H1 (cell line): ENCODE measurements around the gene ARHGAP24. TPM values are rescaled to one million over a fixed set of nuclear protein-coding genes. Genes with fewer than 3 reads are reported as not detected.
"Not testable (repeated sequence)": the region's sequence is repeated elsewhere in the genome, so short reads cannot be mapped to it uniquely, and the experiment has no call there.

Source experiments
- CTCF ChIA-PET: fragments of 300-600 bp; sonication (Branson Sonifier 250); formaldehyde crosslinking; loops from one replicate; lab custom pipeline; 2021; ENCODE audit not compliant: partially characterized antibody; lab: Charles Lee
- POLR2A ChIA-PET: fragments of 300-600 bp; sonication (Branson Sonifier 250); formaldehyde crosslinking; loops from one replicate; lab custom pipeline; 2021; ENCODE audit warnings: inconsistent platforms; ENCODE audit not compliant: partially characterized antibody; lab: Charles Lee
- DNase-seq, 2 experiments: peaks; one replicate each; pipeline versions ENCODE4 v3.0.0 to v3.0.0-alpha.2; 2010 to 2022; ENCODE audit warnings: low spot score in 2 of 2, low read depth in 1 of 2, mixed read lengths in 1 of 2
- FAIRE-seq: peaks from 2 replicates; lab custom pipeline; 2011; peaks lifted over from hg19 to GRCh38; lab: Jason Lieb, UNC
- H2AFZ ChIP-seq: 2 replicates; pipeline ENCODE4 v1.8.1; 2012; ENCODE audit warnings: low read length, inconsistent platforms
- H2AK5ac ChIP-seq: 2 replicates; pipeline ENCODE4 v1.6.1; 2013; ENCODE audit warnings: low read depth, low read length
- H2BK120ac ChIP-seq: replicated peaks from 2 replicates; pipeline ENCODE3; 2013; ENCODE audit warnings: low read depth, low read length, inconsistent platforms
- H2BK12ac ChIP-seq: 2 replicates; pipeline ENCODE4 v1.6.1; 2013; ENCODE audit warnings: low read depth, low read length
- H2BK15ac ChIP-seq: 2 replicates; pipeline ENCODE4 v1.6.1; 2013; ENCODE audit warnings: low read length
- H2BK20ac ChIP-seq: 2 replicates; pipeline ENCODE4 v1.6.1; 2013; ENCODE audit warnings: low read length
- H2BK5ac ChIP-seq: 2 replicates; pipeline ENCODE4 v1.6.1; 2013; ENCODE audit warnings: low read depth, low read length
- H3K14ac ChIP-seq: 2 replicates; pipeline ENCODE4 v1.6.1; 2013; ENCODE audit warnings: inconsistent platforms; ENCODE audit not compliant: insufficient read length
- H3K18ac ChIP-seq: 2 replicates; pipeline ENCODE4 v1.6.1; 2013; ENCODE audit warnings: low read length; ENCODE audit errors: extremely low read depth
- H3K23ac ChIP-seq: 2 replicates; pipeline ENCODE4 v1.6.1; 2013; ENCODE audit warnings: inconsistent platforms; ENCODE audit not compliant: insufficient read length
- H3K23me2 ChIP-seq: 2 replicates; pipeline ENCODE4 v1.6.1; 2013; ENCODE audit warnings: low read depth, low read length
- H3K27ac ChIP-seq: 2 replicates; pipeline ENCODE4 v1.6.1; 2011; ENCODE audit warnings: low read depth, low read length, inconsistent platforms
- H3K27me3 ChIP-seq, 4 experiments: replicated peaks in 1 of 4; 1 replicate in 1 of 4; 2 replicates in 3 of 4; pipeline versions ENCODE4 v1.6.1 to v1.8.1; 2011 to 2013; ENCODE audit warnings: low read length in 3 of 4, mild to moderate bottlenecking in 3 of 4, inconsistent platforms in 2 of 4, mixed read lengths in 2 of 4, moderate library complexity in 1 of 4; ENCODE audit not compliant: control insufficient read depth in 3 of 4, insufficient read depth in 3 of 4; ENCODE audit errors: extremely low read depth in 1 of 4
- H3K36me3 ChIP-seq, 4 experiments: 2 replicates each; pipeline versions ENCODE4 v1.6.1 to v1.8.1; 2011 to 2013; ENCODE audit warnings: mild to moderate bottlenecking in 4 of 4, low read length in 3 of 4, moderate library complexity in 2 of 4, control low read depth in 1 of 4, inconsistent platforms in 1 of 4; ENCODE audit not compliant: insufficient read depth in 4 of 4, control insufficient read depth in 2 of 4
- H3K4ac ChIP-seq: replicated peaks from 2 replicates; pipeline ENCODE3; 2013; ENCODE audit warnings: low read length, low read depth, mixed read lengths, inconsistent platforms; ENCODE audit not compliant: insufficient read length
- H3K4me1 ChIP-seq, 4 experiments: replicated peaks in 1 of 4; 1 replicate in 1 of 4; 2 replicates in 3 of 4; pipeline versions ENCODE4 v1.6.1 to v1.8.1; 2011 to 2013; ENCODE audit warnings: low read length in 3 of 4, inconsistent platforms in 2 of 4, mixed read lengths in 1 of 4; ENCODE audit not compliant: insufficient read depth in 4 of 4, control insufficient read depth in 3 of 4
- H3K4me2 ChIP-seq, 2 experiments: 2 replicates each; pipeline versions ENCODE4 v1.6.1 to v1.8.1; 2011 to 2013; ENCODE audit warnings: low read depth in 2 of 2, low read length in 2 of 2, control low read depth in 1 of 2, inconsistent platforms in 1 of 2, mild to moderate bottlenecking in 1 of 2; ENCODE audit not compliant: insufficient read depth in 1 of 2
- H3K4me3 ChIP-seq, 4 experiments: fragments of 200-600, 300-600 bp in 1 of 4; sonication (generic), shearing (Covaris generic), sonication (Bioruptor Twin) in 1 of 4; 2 replicates each; pipeline versions ENCODE4 v1.5.1 to v1.8.1; 2011 to 2016; ENCODE audit warnings: low read length in 4 of 4, low read depth in 3 of 4, control low read depth in 2 of 4, inconsistent platforms in 2 of 4, mild to moderate bottlenecking in 2 of 4, mixed read lengths in 1 of 4, moderate library complexity in 1 of 4; ENCODE audit not compliant: insufficient read depth in 2 of 4; ENCODE audit errors: extremely low read depth in 1 of 4
- H3K56ac ChIP-seq: replicated peaks from 2 replicates; pipeline ENCODE3; 2013; ENCODE audit warnings: low read depth, mild to moderate bottlenecking, mixed read lengths, low read length, inconsistent platforms; ENCODE audit not compliant: insufficient read length
- H3K79me1 ChIP-seq: 2 replicates; pipeline ENCODE4 v1.6.1; 2013; ENCODE audit warnings: low read depth, low read length, control low read depth
- H3K79me2 ChIP-seq, 2 experiments: 2 replicates each; pipeline versions ENCODE4 v1.6.1 to v1.8.1; 2012 to 2013; ENCODE audit warnings: low read length in 2 of 2, mild to moderate bottlenecking in 2 of 2, inconsistent platforms in 1 of 2; ENCODE audit not compliant: insufficient read depth in 2 of 2, control insufficient read depth in 1 of 2
- H3K9ac ChIP-seq, 4 experiments: replicated peaks in 1 of 4; 1 replicate in 1 of 4; 2 replicates in 3 of 4; pipeline versions ENCODE4 v1.6.1 to v1.8.1; 2011 to 2013; ENCODE audit warnings: low read depth in 3 of 4, low read length in 3 of 4, control low read depth in 2 of 4, mild to moderate bottlenecking in 2 of 4, moderate library complexity in 2 of 4, inconsistent platforms in 1 of 4; ENCODE audit errors: extremely low read depth in 1 of 4
- H3K9me3 ChIP-seq, 2 experiments: 2 replicates each; pipeline versions ENCODE4 v1.6.1 to v1.8.1; 2012 to 2013; ENCODE audit warnings: mild to moderate bottlenecking in 2 of 2, moderate library complexity in 2 of 2, control low read depth in 1 of 2, inconsistent platforms in 1 of 2, low read depth in 1 of 2, low read length in 1 of 2, mixed read lengths in 1 of 2; ENCODE audit not compliant: insufficient read depth in 2 of 2
- H4K20me1 ChIP-seq, 2 experiments: replicated peaks in 1 of 2; 2 replicates each; pipeline versions ENCODE3 to v1.8.1; 2011 to 2013; ENCODE audit warnings: inconsistent platforms in 2 of 2, low read length in 2 of 2, mild to moderate bottlenecking in 1 of 2; ENCODE audit not compliant: insufficient read depth in 2 of 2, control insufficient read depth in 1 of 2
- H4K5ac ChIP-seq: 2 replicates; pipeline ENCODE4 v1.6.1; 2013; ENCODE audit warnings: low read length, low read depth, mixed read lengths, inconsistent platforms; ENCODE audit not compliant: insufficient read length
- H4K8ac ChIP-seq: 2 replicates; pipeline ENCODE4 v1.8.0; 2013; ENCODE audit warnings: mild to moderate bottlenecking, moderate library complexity, low read length, inconsistent platforms; ENCODE audit not compliant: insufficient read depth; ENCODE audit errors: extremely low read depth
- H4K91ac ChIP-seq: replicated peaks from 2 replicates; pipeline ENCODE3; 2013; ENCODE audit warnings: low read length, mixed read lengths, inconsistent platforms; ENCODE audit not compliant: insufficient read length
- ASH2L ChIP-seq: fragments of 200-600, 300-600 bp; sonication (generic); IDR thresholded peaks from one replicate; pipeline ENCODE4 v1.7.1; 2017; ENCODE audit warnings: low read length
- GTF2F1 ChIP-seq: IDR thresholded peaks from 2 replicates; pipeline ENCODE4 v1.6.1; 2012; ENCODE audit warnings: low read depth, low read length, improper control_type of control experiment, borderline replicate concordance
- JUND ChIP-seq: IDR thresholded peaks from 2 replicates; pipeline ENCODE4 v1.6.1; 2011; ENCODE audit warnings: mild to moderate bottlenecking, improper control_type of control experiment, low read length
- SIN3A ChIP-seq, 2 experiments: IDR thresholded peaks in 1 of 2; conservative IDR thresholded peaks in 1 of 2; 2 replicates each; pipeline ENCODE4 v1.6.1; 2011 to 2012; ENCODE audit warnings: low read length in 2 of 2, improper control_type of control experiment in 1 of 2, low read depth in 1 of 2, mild to moderate bottlenecking in 1 of 2
- WGBS, 2 experiments: shearing (Covaris generic) in 1 of 2; methylation state at CpG; one replicate each; pipeline versions ENCODE4 v1.1.6 to v1.1.7; 2013 to 2015; ENCODE audit warnings: low lambda C conversion rate in 2 of 2, mixed read lengths in 2 of 2, inconsistent platforms in 1 of 2, low coverage in 1 of 2, missing lambda C conversion rate in 1 of 2; ENCODE audit not compliant: insufficient replicate concordance in 2 of 2, insufficient coverage in 1 of 2, insufficient read length in 1 of 2; ENCODE audit errors: extremely low coverage in 1 of 2, missing lambda C conversion rate in 1 of 2; 5-methylcytosine and 5-hydroxymethylcytosine counted together
- polyA plus RNA-seq, 7 experiments: library from polyadenylated mRNA; depleted of rRNA in 3 of 7; stranded (reverse) in 5 of 7; unstranded in 2 of 7; fragments of >200 nt in 5 of 7; fragments of 200-250 nt in 2 of 7; gene quantifications; 1 replicate in 5 of 7; 2 replicates in 1 of 7; 4 replicates in 1 of 7; pipeline versions ENCODE4 v1.2.1 to v1.2.3, GENCODE V29; 2011 to 2013; ENCODE audit warnings: missing spikeins in 2 of 7, mixed read lengths in 2 of 7
- total RNA-seq: library from RNA; stranded (reverse); fragmentation: NEBNext Ultra II Directional; extraction: Animal tissue kit (Norgen Biotek cat#: 25700); gene quantifications from 2 replicates; pipeline ENCODE4 v1.2.1, GENCODE V29; 2021

Gene ARHGAP24
- total and polyA plus RNA-seq, 2 of the 8 experiments (the other 6 are each of a cell fraction or from before 2014, with no cell fraction given), result 0.08 to 0.50 TPM

DNA sequence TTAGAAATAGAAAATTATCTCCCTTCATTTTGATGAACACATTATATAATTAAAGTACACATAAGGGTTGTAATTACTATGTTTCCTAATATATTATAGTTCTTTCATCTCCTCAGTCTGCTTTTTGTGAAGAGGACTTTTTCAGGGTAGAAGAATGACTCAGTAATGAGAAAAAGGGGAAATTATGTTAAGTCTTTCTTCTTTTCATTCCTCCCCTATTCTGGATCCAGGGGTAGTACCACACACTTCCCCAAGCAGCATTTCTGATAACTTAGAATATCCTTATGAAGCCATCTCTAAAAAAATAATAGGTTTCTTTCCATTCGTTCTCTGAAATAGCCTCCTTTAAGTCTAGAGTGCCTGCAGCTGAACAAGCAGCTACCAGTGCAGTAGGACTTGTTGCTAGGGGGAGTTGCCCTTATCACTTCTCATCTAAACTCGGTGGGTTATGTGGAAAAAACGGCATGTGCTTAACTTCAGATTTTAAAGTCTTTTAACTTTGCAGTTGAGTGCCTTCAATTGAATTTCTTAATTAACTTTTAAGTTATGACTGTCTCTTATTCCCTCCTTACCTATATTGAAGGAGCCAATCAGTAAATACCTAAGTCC, 184.8 kb downstream of the ARHGAP24 start (continued):
- no peak for TF ChIP-seq SIN3A (conservative IDR thresholded peaks at IDR 0.05 in 1 of 2, IDR thresholded peaks at IDR 0.05 in 1 of 2; ENCODE audit: low read depth in 1 of 2, low read length in 2 of 2)
- no peak for TF ChIP-seq GTF2F1
- TF ChIP-seq JUND, result no peak
- TF ChIP-seq ASH2L, result no peak

DNA sequence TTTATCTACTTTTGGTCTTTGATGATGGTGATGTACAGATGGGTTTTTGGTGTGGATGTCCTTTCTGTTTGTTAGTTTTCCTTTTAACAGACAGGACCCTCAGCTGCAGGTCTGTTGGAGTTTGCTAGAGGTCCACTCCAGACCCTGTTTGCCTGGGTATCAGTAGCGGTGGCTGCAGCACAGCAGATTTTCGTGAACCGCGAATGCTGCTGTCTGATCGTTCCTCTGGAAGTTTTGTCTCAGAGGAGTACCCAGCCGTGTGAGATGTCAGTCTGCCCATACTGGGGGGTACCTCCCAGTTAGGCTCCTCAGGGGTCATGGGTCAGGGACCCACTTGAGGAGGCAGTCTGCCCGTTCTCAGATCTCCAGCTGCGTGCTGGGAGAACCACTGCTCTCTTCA, 191.7 kb downstream of the ARHGAP24 start:
- H4K5ac ChIP-seq, H3K4me3 ChIP-seq, H3K27ac ChIP-seq, H3K9ac ChIP-seq, H3K79me1 ChIP-seq, H3K4me2 ChIP-seq, H3K79me2 ChIP-seq, H3K56ac ChIP-seq, H2BK5ac ChIP-seq, H3K23me2 ChIP-seq, H3K36me3 ChIP-seq, H2BK120ac ChIP-seq, H3K23ac ChIP-seq, H4K8ac ChIP-seq, H3K14ac ChIP-seq, H4K91ac ChIP-seq, H2BK15ac ChIP-seq, H4K20me1 ChIP-seq, H2AFZ ChIP-seq, H2AK5ac ChIP-seq, H3K4me1 ChIP-seq, H2BK20ac ChIP-seq, H2BK12ac ChIP-seq, POLR2A ChIA-PET, H3K27me3 ChIP-seq, H3K4ac ChIP-seq, H3K18ac ChIP-seq, FAIRE-seq, DNase-seq, CTCF ChIA-PET: not testable (repeated sequence)
- peaks cover 9 to 14% of the 10 kb centered on the region in 2 experiments for H3K9me3 ChIP-seq
- 92% methylated on average over 7 of the region's 8 CpGs; no CpG with 5 or more reads in 1 of the 2 experiments for WGBS, 2 experiments
